Measurements from ENCODE around the gene MED6. TPM values are rescaled to one million over a fixed set of nuclear protein-coding genes. Genes with fewer than 3 reads are reported as not detected.

Gene MED6
- total and polyA plus RNA-seq, 2 experiments from 2014 or later = 49.2 to 49.6 TPM

GRCh38 chr14:70646705-70647104 is 46.2 kb upstream of the MED6 start:
- TF ChIP-seq NANOG (IDR thresholded peaks at IDR 0.05; ENCODE audit: borderline replicate concordance) (0 out of 2 replicates have a peak, but pooled peaks have one; percentile 28), JUNB (IDR thresholded peaks at IDR 0.05; ENCODE audit: unreplicated experiment) (no peak)
- Histone ChIP-seq H3K27me3 (ENCODE audit: insufficient read depth) (no peaks in the 10 kb centered on the region), H3K4me3 (peak overlapping the region; percentile 93; the same call in 1 of the 2 replicates), H3K36me3 (ENCODE audit: insufficient read depth) (peaks cover 7% of the 10 kb centered on the region), H3K9me2 (ENCODE audit: insufficient read depth) (peaks cover 8% of the 10 kb centered on the region; the same call in 1 of the 2 replicates), H3K4me1 (ENCODE audit: insufficient read depth) (peaks cover 64% of the 10 kb centered on the region), H3K79me2 (replicated peaks; ENCODE audit: insufficient read depth) (peaks cover 97% of the 10 kb centered on the region), H3K27ac (ENCODE audit: low read depth) (peak overlapping the region; percentile 96), H3F3A (replicated peaks; ENCODE audit: low read depth) (peaks cover 19% of the 10 kb centered on the region), H3K4me2 (peak overlapping the region; percentile 90), H2AFZ (no peak overlapping the region), H4K20me1 (replicated peaks; ENCODE audit: insufficient read depth) (0 out of 2 replicates have a peak, but pooled peaks cover 7% of the 10 kb centered on the region)
- Mint-ChIP-seq H3K4me3 (peak overlapping the region; percentile 86), H3K4me1 (peaks cover 76% of the 10 kb centered on the region), H3K27me3 (ENCODE audit: insufficient read depth, low read depth, poor library complexity) (peaks cover 11% of the 10 kb centered on the region), H3K27ac (peak overlapping the region; percentile 94), H3K36me3 (ENCODE audit: low read depth) (peaks cover 64% of the 10 kb centered on the region), H3K9me3 (no peaks in the 10 kb centered on the region)
- DNase-seq (ENCODE audit: low spot score) (peak; percentile 54), ATAC-seq (peak; percentile 9; the same call in 2 of the 3 replicates)

GRCh38 chr14:70645892-70646291 is 45.4 kb upstream of the MED6 start:
- ATAC-seq = no peak
- no peaks in the 10 kb centered on the region for H3K9me3 Mint-ChIP-seq
- H3K27ac Mint-ChIP-seq = peak overlapping the region; percentile 94
- Histone ChIP-seq H2AFZ (no peak overlapping the region), H4K20me1 (replicated peaks; ENCODE audit: insufficient read depth) (0 out of 2 replicates have a peak, but pooled peaks cover 7% of the 10 kb centered on the region), H3K4me2 (peak overlapping the region; percentile 90), H3K9me2 (ENCODE audit: insufficient read depth) (peaks cover 8% of the 10 kb centered on the region; the same call in 1 of the 2 replicates), H3K27ac (ENCODE audit: low read depth) (peak overlapping the region; percentile 96), H3F3A (replicated peaks; ENCODE audit: low read depth) (peaks cover 19% of the 10 kb centered on the region), H3K27me3 (ENCODE audit: insufficient read depth) (no peaks in the 10 kb centered on the region), H3K4me1 (ENCODE audit: insufficient read depth) (peaks cover 59% of the 10 kb centered on the region), H3K4me3 (peak overlapping the region; percentile 93), H3K36me3 (ENCODE audit: insufficient read depth) (no peaks in the 10 kb centered on the region), H3K79me2 (replicated peaks; ENCODE audit: insufficient read depth) (peaks cover 89% of the 10 kb centered on the region)
- peaks cover 56% of the 10 kb centered on the region for H3K36me3 Mint-ChIP-seq (ENCODE audit: low read depth)
- peaks cover 15% of the 10 kb centered on the region for H3K27me3 Mint-ChIP-seq (ENCODE audit: insufficient read depth, low read depth, poor library complexity)
- DNase-seq (ENCODE audit: low spot score) = no peak
- peaks cover 69% of the 10 kb centered on the region for H3K4me1 Mint-ChIP-seq
- H3K4me3 Mint-ChIP-seq = peak overlapping the region; percentile 86
- TF ChIP-seq POLR2AphosphoS5 (IDR thresholded peaks at IDR 0.05; ENCODE audit: low read depth) (no peak), REST (IDR thresholded peaks at IDR 0.05; ENCODE audit: unreplicated experiment) (no peak), ZNF114 (CRISPR knock-in tag; IDR thresholded peaks at IDR 0.05) (no peak), EZH2phosphoT487 (IDR thresholded peaks at IDR 0.05; ENCODE audit: unreplicated experiment) (no peak), NANOG (IDR thresholded peaks at IDR 0.05; ENCODE audit: borderline replicate concordance) (no peak; the same call in 1 of the 2 replicates), ZNF331 (CRISPR knock-in tag; IDR thresholded peaks at IDR 0.05; ENCODE audit: low read depth) (no peak), CTCF (conservative IDR thresholded peaks at IDR 0.05; ENCODE audit: low read depth in 2 of 2) (no peak), CREB1 (CRISPR knock-in tag; IDR thresholded peaks at IDR 0.05; ENCODE audit: low read depth) (no peak), ETS1 (IDR thresholded peaks at IDR 0.05) (no peak)

Measured in GM23338 (cell line).